ENCODE measurements around the gene TCAP.

TCAP gene

DNA sequence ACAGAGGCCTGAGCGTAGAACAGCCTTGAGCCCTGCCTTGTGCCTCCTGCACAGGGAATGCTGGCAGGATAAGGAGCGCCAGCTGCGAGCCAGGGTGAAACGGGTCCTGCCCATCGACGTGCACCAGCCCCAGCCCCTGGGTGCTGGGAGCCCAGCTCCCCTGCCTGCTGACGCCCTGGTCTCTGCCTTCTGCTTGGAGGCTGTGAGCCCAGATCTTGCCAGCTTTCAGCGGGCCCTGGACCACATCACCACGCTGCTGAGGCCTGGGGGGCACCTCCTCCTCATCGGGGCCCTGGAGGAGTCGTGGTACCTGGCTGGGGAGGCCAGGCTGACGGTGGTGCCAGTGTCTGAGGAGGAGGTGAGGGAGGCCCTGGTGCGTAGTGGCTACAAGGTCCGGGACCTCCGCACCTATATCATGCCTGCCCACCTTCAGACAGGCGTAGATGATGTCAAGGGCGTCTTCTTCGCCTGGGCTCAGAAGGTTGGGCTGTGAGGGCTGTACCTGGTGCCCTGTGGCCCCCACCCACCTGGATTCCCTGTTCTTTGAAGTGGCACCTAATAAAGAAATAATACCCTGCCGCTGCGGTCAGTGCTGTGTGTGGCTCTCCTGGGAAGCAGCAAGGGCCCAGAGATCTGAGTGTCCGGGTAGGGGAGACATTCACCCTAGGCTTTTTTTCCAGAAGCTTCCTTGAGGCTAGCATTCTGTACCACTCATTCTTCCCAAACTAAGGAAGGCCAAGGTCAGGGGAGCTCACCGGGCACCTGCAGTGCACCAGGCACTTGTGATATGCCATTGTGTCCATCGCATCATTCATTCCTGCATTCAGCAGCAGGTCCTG lies 5.0 kb downstream of the TCAP start:
- TF ChIP-seq, protein P1, sequence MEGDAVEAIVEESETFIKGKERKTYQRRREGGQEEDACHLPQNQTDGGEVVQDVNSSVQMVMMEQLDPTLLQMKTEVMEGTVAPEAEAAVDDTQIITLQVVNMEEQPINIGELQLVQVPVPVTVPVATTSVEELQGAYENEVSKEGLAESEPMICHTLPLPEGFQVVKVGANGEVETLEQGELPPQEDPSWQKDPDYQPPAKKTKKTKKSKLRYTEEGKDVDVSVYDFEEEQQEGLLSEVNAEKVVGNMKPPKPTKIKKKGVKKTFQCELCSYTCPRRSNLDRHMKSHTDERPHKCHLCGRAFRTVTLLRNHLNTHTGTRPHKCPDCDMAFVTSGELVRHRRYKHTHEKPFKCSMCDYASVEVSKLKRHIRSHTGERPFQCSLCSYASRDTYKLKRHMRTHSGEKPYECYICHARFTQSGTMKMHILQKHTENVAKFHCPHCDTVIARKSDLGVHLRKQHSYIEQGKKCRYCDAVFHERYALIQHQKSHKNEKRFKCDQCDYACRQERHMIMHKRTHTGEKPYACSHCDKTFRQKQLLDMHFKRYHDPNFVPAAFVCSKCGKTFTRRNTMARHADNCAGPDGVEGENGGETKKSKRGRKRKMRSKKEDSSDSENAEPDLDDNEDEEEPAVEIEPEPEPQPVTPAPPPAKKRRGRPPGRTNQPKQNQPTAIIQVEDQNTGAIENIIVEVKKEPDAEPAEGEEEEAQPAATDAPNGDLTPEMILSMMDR (IDR thresholded peaks at IDR 0.05; ENCODE audit: low read depth, low read length), result no peak
- no peak for DNase-seq (ENCODE audit: extremely low read depth, low read depth)

DNA sequence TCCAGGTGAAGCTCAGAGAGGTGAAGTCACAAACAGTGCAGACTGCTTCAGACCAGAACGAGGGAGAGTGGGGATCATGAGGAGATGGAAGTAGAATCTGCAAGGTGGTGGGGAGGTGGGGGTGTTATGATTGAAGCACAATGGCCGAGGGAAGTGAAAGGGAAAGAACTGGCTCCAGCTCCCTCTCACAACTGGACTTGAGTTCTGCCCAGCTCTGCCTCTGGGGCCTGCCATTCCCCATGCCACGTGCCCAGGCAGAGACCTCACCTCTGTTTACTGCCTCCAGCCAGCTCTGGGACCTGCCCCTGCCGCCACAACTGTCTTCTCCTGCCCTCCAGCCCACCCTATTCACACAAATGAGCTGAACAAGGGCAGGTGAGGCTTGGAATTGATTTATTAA lies 5.6 kb downstream of the TCAP start:
- DNase-seq (ENCODE audit: extremely low read depth, low read depth), result no peak
- TF ChIP-seq, protein P1 (IDR thresholded peaks at IDR 0.05; ENCODE audit: low read depth, low read length), result no peak

DNA sequence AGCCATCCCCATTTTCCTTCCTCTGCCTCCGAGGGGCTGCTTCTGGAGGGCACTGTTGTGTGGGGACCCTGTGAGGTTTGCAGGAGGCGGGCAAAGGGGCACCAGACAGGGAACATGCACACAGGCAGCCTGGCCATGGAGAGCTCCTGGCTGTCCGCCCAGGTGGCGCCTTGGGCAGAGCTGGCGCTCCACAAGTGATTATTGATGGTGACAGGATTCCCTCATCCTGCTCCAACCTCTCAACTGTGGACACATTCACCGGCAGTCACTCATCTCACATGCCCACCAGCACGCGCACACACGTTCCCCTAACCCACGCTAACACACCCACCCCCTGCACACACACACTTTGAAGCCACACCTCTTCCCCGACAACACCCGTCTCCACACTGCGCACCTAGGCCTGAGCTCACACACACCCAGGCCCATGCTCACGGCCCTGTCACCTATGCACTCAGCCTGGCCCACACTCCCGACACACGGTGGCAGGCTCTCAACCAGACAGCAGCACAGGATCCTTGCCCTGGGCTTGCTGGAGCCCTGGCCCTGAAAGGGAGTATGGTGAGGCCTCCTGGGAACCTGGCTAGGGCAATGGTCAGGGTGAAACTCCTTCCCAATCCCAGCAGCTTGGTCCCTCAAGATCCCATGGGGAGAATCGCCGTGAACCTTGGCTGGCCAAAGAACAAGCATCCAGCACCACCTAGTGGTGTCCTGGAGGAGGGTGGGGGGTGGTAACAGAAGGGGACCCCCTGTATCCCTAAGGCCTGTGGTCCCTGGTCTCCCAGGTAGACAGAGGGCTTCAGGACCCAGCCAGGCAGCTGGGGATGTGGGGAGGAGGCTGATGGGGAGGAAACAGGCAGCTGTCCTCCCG lies 6.7 kb downstream of the TCAP start:
- no peak for DNase-seq (ENCODE audit: extremely low read depth, low read depth)
- TF ChIP-seq, protein P1 (IDR thresholded peaks at IDR 0.05; ENCODE audit: low read depth, low read length), result peak; percentile 46

DNA sequence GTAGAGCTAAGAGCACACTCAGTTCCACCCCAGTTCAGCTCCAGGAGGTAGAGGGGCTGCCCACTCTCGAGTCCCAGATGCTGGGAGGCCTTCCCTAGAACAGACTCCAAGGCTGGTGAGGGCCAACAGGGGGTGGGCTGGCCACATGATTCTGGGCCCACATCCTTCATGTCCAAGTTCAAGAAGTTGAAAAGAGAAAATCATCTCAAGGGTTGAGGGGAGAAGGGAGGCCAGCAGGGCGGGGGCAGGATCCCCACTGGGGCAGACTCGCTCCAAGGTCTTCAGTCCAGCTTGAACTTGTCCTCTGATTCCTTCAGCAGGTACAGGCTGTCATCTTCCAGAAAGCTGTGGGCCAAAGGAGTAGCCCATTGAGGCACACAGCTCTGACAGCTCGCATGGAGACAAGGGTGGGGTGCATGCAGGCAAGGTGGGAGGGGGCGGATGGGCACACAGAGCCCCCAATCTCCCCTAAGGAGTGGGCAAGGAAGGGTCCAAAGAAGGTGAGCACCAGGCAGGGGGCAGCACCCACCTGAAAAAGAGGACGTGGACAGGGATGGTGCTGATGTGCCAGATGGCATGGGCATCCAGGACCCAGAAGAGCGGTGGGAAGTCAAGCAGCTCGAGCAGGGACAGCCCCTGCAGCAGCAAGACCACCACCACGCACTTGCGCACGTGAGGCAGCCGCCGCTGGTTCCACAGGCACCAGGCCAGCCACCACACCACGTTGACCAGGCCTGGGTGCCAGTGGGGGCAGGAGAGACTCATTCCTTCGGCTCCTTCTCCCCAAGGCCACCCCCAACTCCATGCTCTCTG lies 7.6 kb downstream of the TCAP start:
- DNase-seq (ENCODE audit: extremely low read depth, low read depth), result no peak
- TF ChIP-seq, protein P1 (IDR thresholded peaks at IDR 0.05; ENCODE audit: low read depth, low read length), result no peak

DNA sequence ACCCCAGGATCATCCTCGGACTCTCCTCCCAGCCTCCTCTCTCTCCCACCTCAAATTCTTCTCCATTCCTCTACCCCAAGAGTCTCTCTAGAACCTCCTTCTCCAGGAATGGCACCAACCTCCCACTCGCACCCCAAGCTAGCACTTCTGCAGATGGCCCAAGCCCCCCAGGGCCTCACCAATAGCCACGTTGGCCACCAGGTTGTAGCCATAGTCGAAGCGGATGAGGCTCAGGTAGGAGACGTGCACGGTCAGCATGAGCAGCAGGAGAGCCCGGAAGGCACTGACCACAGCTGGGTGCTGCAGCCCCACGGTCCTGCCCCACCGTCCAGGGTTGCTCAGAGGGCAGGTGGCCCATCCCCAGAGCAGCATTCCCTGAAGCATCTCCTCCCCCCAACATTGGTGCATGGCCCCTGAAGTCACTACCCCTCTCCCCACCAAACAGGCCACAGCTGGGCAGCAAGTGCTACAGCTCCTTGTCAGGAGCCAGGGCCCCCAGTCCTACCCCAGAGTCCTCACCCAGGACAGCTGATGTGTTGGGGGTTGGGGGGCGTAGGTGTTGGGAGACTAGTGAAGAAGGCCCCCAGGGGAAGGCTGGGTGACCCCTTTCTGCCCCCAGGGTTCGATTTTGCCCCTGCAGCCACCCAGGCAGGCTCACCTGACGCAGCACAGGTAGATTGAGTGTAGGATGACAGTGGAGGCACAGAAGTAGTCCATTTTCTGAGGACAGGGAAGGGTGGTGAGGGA lies 8.4 kb downstream of the TCAP start:
- TF ChIP-seq, protein P1 (IDR thresholded peaks at IDR 0.05; ENCODE audit: low read depth, low read length), result no peak
- DNase-seq (ENCODE audit: extremely low read depth, low read depth), result no peak

DNA sequence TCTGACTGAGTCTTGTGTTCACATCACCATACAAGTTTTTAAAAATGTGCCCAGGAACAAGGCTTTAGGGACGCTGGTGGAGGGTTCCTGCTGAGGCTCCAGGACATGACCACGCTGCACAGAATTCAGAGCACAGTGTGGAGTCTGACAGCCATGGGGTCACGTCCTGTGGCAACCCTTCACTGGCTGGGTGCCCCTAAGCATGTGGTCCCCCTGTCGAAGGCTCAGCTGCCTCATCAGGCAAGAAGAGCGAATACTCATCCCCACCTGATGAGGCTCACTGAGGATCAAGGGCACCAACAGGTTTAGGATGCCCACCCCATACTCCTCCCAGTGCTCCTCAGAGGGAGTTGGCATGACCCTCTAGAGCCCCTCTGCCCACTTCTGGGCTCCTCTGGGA lies 9.0 kb downstream of the TCAP start:
- TF ChIP-seq, protein P1 (IDR thresholded peaks at IDR 0.05; ENCODE audit: low read depth, low read length), result no peak
- DNase-seq (ENCODE audit: extremely low read depth, low read depth), result no peak

Measured in AG09319 (cell line).